Mesothelial cell of epicardium (in vitro differentiated cells): ENCODE data around the gene ARHGDIA. TPM values are rescaled to one million over a fixed set of nuclear protein-coding genes. Genes with fewer than 3 reads are reported as not detected.
"Not testable (repeated sequence)": the region's sequence is repeated elsewhere in the genome, so short reads cannot be mapped to it uniquely, and the experiment has no call there.

Source experiments
- DNase-seq, 2 experiments: peaks; one replicate each; pipeline ENCODE4 v3.0.0; 2021; ENCODE audit warnings: low spot score in 2 of 2; ENCODE audit not compliant: unreplicated experiment in 2 of 2
- H3K27ac Mint-ChIP-seq: 2 replicates; pipeline ENCODE4 v1.8.0; 2021; ENCODE audit warnings: mixed read lengths
- H3K27me3 Mint-ChIP-seq: 2 replicates; pipeline ENCODE4 v1.8.0; 2021; ENCODE audit warnings: low read depth, mixed read lengths
- H3K36me3 Mint-ChIP-seq: 2 replicates; pipeline ENCODE4 v1.8.0; 2021; ENCODE audit warnings: mixed read lengths
- H3K4me1 Mint-ChIP-seq: 2 replicates; pipeline ENCODE4 v1.8.0; 2021; ENCODE audit warnings: mixed read lengths
- H3K4me3 Mint-ChIP-seq: 2 replicates; pipeline ENCODE4 v1.8.0; 2021; ENCODE audit warnings: mild to moderate bottlenecking, moderate library complexity, mixed read lengths
- H3K9me3 Mint-ChIP-seq: 2 replicates; pipeline ENCODE4 v1.8.0; 2021; ENCODE audit warnings: mixed read lengths
- total RNA-seq: library from RNA; stranded (reverse); gene quantifications from 3 replicates; pipeline ENCODE4 v1.2.1, GENCODE V29; 2021
- TF ChIP-seq, protein P1 (sequence below): fragments of 200-600 bp; sonication (generic); IDR thresholded peaks from one replicate; pipeline ENCODE4 v1.5.0; 2021; ENCODE audit warnings: antibody characterized with exemption; ENCODE audit not compliant: unreplicated experiment

ARHGDIA gene
- 258 to 275 TPM (median 268 TPM) in 3 replicates for total RNA-seq

DNA sequence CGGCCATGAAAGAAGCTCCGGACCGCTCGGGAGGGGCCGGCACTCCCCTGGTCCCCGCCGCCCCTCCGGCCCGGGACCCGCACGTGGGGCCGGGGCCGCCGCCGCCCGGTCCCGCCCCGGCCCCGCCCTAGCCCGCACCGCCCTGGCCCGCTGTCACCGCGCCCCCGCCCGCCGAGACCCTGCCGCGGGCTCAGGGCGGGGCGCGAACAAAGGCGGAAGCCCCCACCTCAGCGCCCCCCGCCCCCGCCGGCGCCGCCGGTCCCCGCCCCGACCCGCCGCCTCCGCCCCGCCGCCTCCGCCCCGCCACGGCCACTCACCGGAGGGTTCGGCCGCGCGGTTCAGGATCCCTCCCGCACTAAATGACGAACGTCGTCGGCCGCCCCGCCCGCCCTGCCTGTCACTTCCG, at the start of gene ARHGDIA:
ARHGDIA (minus strand) TSS at position 357 of the 406 bp plus-strand sequence. CDS start 1,407 bp downstream, outside the sequence.
- DNase-seq, result no peak
- Mint-ChIP-seq H3K4me1 (peaks cover 41% of the 10 kb centered on the region), H3K4me3 (peak within 1 kb of the TSS; percentile 81), H3K36me3 (no peaks in the 10 kb centered on the region), H3K9me3 (no peaks in the 10 kb centered on the region), H3K27ac (peak within 1 kb of the TSS; percentile 96), H3K27me3 (no peaks in the 10 kb centered on the region)
- TF ChIP-seq, protein P1, sequence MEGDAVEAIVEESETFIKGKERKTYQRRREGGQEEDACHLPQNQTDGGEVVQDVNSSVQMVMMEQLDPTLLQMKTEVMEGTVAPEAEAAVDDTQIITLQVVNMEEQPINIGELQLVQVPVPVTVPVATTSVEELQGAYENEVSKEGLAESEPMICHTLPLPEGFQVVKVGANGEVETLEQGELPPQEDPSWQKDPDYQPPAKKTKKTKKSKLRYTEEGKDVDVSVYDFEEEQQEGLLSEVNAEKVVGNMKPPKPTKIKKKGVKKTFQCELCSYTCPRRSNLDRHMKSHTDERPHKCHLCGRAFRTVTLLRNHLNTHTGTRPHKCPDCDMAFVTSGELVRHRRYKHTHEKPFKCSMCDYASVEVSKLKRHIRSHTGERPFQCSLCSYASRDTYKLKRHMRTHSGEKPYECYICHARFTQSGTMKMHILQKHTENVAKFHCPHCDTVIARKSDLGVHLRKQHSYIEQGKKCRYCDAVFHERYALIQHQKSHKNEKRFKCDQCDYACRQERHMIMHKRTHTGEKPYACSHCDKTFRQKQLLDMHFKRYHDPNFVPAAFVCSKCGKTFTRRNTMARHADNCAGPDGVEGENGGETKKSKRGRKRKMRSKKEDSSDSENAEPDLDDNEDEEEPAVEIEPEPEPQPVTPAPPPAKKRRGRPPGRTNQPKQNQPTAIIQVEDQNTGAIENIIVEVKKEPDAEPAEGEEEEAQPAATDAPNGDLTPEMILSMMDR, result no peak

DNA sequence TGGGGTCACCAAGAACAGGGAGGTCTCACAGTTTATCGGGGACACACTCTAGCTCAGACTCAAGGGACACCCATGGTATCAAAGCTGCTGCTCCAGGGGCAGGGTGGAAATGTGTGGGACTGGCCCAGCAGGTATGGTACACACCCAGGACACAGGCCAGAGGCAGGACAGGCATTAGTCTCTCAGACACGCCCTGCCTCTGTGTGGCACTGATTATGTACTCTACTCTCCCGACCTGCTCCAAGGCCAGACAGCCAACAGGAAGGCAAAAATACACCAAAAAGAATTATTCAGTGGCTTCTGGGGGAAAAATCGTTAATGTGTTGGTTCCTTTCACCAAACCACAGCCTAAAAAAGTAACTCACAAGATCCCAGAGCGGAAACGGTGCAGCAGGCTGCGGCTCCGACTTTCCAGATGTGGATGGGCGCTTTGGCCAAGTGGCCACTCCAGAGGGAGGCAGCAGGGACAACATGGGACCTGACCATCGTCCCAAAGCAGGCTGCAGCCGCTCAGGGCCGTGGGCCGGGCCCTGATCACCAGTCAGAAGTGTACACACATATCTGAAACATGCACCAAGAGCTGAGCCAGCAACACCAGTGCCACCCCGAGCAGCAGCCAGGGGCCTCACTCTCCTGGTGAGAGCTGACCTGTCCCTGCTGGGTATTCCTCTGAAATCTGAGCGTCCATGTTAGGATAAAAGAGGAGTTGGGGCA, 47.9 kb upstream of the ARHGDIA start:
- DNase-seq, result no peak
- Mint-ChIP-seq H3K4me1 (peaks cover 18% of the 10 kb centered on the region), H3K36me3 (peaks cover 6% of the 10 kb centered on the region), H3K27me3 (no peaks in the 10 kb centered on the region), H3K4me3 (peak overlapping the region; percentile 79), H3K27ac (no peak overlapping the region), H3K9me3 (no peaks in the 10 kb centered on the region)
- TF ChIP-seq, protein P1, result no peak

DNA sequence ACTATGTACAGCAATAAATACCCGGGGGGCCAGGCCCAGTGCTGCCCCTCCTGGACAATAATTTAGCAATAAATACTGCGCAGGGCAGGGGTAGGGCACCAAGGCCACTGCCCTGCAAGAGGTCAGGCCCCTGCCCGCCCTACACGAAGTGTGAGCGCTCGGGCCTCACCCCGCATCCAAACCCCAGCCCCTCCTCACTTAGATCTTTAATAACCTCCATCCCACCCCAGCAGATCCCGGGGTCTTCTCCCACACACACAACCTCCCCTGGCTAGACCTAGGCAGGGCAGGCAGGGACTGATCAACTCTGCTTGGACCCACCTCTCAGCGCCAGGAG, 47.2 kb upstream of the ARHGDIA start:
- DNase-seq, H3K36me3 Mint-ChIP-seq, H3K27me3 Mint-ChIP-seq, H3K9me3 Mint-ChIP-seq: not testable (repeated sequence)
- Mint-ChIP-seq H3K4me3 (peak overlapping the region; percentile 79), H3K27ac (peak overlapping the region; percentile 64), H3K4me1 (peaks cover 14% of the 10 kb centered on the region)

DNA sequence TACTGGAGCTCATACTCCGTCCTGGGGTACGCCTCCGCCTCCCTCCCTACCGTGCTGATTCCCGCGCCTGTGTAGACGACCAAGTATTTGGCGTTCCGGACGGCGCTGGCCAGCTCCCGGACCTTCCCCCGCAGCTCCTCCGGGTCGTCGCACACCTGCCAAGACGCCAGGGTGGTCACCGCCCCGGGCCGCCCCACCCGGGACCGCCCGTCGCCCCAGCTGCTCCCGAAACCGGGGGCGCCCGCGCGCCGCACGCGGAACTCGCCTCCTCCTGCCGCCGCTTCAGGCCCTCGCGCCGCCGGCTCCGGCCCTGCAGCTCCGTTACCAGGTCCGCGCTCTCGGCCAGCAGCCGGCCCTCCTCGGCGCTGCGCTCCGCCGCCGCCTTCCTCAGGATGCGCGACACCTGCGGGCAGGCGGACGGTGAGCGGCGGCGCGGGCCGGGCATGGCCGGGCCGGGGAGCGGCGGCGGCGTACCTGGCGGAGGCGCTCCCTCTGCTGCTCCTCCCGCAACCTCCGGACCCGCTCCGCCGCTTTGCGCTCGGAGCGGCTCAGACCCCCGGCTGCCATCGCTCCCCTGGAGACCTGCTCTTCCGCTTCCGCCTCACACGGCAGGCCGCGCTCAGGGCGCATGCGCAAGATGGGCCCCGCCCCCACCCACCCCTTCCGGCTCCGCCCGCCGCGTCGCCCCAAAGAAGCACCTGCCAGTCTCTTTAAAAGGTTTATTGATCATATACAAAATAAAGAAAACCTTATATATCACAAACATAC, 46.6 kb upstream of the ARHGDIA start, which contains the start of gene SIRT7:
SIRT7 (minus strand) TSS at position 612 of the 768 bp plus-strand sequence; CDS start at position 567, 45 bp downstream.
- peak within 1 kb of the TSS; percentile 64 for H3K27ac Mint-ChIP-seq

DNA sequence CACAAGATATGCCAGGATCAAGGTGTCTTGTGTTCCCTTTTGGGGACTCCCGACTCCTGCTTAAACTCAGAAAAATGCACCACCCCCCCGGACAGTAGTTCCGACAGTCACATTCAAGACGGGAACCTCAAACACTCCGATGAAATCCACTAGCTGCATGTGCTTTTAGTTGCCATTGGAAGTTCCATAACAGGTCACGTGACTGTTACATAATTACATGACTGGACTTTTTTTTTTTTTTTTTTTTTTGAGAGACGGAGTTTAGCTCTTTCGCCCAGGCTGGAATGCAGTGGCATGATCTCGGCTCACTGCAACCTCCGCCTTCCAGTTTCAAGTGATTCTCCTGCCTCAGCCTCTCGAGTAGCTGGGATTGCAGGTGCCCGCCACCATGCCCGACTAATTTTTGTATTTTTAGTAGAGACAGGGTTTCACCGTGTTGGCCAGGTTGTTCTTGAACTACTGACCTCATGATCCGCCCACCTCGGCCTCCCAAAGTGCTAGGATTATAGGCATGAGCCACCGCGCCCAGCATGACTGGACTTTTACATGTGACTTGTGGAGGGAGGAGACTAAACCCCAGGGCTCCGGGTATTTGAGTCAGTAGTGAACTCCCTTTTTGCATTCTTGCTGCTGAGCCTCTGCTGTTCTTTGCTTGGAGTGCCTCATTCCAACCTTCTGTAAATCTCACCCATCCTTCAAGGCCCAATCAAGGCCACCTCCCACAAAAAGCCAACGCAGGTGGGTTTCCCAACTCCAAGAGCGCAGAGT, 45.3 kb upstream of the ARHGDIA start:
- TF ChIP-seq, protein P1, result no peak
- H3K36me3 Mint-ChIP-seq, result peaks cover 14% of the 10 kb centered on the region
- H3K27ac Mint-ChIP-seq, result peak overlapping the region; percentile 85

More for the DNA sequence above, 46.6 kb upstream of the ARHGDIA start, which contains the start of gene SIRT7:
- peak within 1 kb of the TSS; percentile 79 for H3K4me3 Mint-ChIP-seq
- peaks cover 9% of the 10 kb centered on the region for H3K4me1 Mint-ChIP-seq
- TF ChIP-seq, protein P1, result no peak
- H3K9me3 Mint-ChIP-seq, result no peaks in the 10 kb centered on the region
- peaks cover 12% of the 10 kb centered on the region for H3K36me3 Mint-ChIP-seq
- DNase-seq, result peak; percentile 63 to 82
- H3K27me3 Mint-ChIP-seq, result no peaks in the 10 kb centered on the region

More for the DNA sequence above, 45.3 kb upstream of the ARHGDIA start:
- H3K9me3 Mint-ChIP-seq, result no peaks in the 10 kb centered on the region
- DNase-seq, result no peak
- H3K4me1 Mint-ChIP-seq, result peaks cover 10% of the 10 kb centered on the region
- H3K4me3 Mint-ChIP-seq, result peak overlapping the region; percentile 69
- no peaks in the 10 kb centered on the region for H3K27me3 Mint-ChIP-seq
